NOMO-1 (cell line): ENCODE data around the gene FAM216B.
A peak's percentile ranks its signal among the peaks of the same experiment; 100 is the strongest.
"Not testable (repeated sequence)": the region's sequence is repeated elsewhere in the genome, so short reads cannot be mapped to it uniquely, and the experiment has no call there.

Experiments used
- DNase-seq, 2 experiments: peaks; one replicate each; lab custom pipeline; 2025; ENCODE audit not compliant: unreplicated experiment in 2 of 2; lab: John Stamatoyannopoulos, UW

Gene FAM216B

DNA sequence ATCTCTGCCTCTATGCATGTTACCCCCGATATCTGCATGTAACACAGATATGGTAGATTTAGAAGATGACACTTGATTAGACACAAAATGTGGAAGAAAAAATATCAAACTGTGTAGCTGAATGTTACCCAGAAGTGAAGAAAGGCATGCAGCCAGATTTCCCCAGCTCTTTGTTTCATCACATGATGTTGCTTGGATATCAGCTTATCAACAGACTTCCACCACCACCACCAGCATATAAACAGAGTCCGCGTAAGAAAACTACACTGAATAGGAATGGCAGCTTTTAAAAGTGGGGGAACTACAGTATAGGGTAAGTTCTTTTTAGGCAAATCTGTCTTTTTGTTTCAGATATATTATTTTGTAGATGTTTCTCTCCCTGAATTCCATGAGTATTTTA lies at the start of gene FAM216B:
FAM216B (plus strand) TSS at position 233 of the 400 bp plus-strand sequence. CDS start 2,484 bp downstream, outside the sequence.
- DNase-seq = no peak

- DNase-seq = no peak
Observed at GRCh38 chr13:42732073-42732472, 49.3 kb upstream of the FAM216B start.

GRCh38 chr13:42733046-42733445 lies 48.3 kb upstream of the FAM216B start:
- DNase-seq = no peak

GRCh38 chr13:42735010-42735409 lies 46.4 kb upstream of the FAM216B start:
- DNase-seq = no peak

GRCh38 chr13:42740753-42741152 lies 40.6 kb upstream of the FAM216B start:
- DNase-seq = peak; percentile 31 to 68

DNA sequence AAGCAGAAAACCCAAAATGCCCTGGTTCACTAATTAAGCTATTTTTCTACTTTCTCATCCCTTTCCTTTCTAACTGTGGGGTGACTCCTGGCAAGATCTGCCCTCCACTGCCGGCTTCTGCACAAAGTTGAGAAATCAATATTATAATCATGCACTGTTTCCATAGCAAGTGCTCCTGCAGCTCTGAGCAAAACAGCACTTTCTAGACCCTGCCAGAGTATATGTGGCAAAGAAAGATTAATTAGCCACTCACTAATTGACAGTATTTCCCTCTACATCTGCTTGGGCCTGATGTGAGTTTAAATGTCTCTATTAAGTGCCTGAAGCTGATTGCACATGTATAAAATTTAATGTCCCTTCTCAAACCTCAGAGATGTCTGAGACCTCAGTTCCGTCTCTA lies 39.5 kb upstream of the FAM216B start:
- DNase-seq = no peak

DNA sequence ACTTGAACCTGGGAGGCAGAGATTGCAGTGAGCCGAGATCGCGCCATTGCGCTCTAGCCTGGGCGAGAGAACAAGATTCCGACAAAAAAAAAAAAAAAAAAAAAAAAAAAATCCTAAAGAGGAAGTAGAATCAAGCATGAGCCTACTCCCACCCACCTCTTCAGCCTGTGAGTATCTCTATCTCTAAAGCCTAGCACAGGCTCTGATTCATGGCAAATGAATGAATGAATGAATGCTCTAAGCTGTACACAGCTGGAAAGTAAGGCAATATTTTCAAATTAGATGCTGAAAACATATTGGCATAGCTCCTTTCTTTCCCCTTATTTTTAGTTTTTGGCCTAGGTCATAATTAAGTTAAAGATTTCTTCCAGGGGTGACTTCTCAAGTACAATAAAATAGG lies 35.7 kb upstream of the FAM216B start:
- peak; percentile 73 to 76 for DNase-seq

DNA sequence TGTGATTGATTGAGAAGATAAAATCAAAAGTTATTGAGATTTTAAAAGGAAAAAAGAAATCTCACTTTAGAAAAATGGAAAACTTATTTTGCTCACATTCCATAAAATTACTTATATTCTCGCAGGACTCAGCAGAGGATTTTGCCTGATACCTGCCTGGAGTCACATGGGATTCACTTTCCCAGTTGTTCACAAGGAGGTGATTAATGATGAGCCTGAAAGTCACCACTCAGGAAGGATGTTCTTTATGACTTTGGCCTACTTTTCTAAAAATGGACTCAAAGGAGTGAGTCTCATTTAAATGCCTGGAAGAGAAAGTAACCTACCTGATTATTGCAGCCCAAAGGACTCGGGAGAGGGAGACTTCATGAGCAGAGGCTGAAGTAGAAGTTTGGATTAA lies 34.5 kb upstream of the FAM216B start:
- no peak for DNase-seq

GRCh38 chr13:42747399-42747873 lies 33.9 kb upstream of the FAM216B start:
- DNase-seq = no peak

GRCh38 chr13:42750794-42751193 lies 30.6 kb upstream of the FAM216B start:
- DNase-seq = no peak

GRCh38 chr13:42751693-42752092 lies 29.7 kb upstream of the FAM216B start:
- no peak for DNase-seq

DNA sequence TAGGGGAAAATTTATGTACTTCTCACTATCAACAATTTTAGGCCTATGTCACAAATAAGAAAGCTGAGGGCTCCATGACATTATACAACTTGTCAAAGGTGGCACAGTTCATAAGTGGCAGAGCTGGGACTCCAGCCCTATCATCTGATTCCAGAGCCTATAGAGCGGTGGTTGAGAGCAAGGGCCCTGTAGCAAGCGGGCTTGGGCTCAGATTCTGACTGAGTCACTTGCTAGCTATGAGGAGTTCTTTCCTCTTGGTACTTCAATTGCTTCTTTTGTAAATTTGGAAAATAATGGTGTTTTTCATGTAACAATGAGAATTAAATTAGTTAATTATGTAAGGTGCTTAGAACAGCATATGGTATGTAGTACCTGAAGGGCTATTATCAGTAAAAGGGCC lies 28.7 kb upstream of the FAM216B start:
- DNase-seq = no peak

DNA sequence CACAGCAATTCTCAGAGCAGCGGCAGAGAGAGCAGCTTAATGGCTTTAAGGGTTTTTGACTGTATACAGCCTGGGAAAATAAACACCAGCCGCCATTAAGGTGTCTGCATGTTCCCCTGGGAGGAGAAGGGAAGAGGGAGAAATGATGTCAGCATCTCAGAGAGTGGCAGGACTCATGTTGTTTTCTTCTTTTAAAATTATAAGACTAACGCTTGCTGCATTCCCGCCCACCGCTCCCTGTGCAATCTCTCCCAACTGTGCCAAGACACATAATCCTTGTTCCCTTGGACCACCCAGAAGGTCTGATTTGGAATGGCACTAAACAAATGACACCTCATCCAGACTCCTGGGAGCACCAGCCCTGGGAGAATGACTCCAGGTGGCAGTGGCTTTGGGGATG lies 27.7 kb upstream of the FAM216B start:
- no peak for DNase-seq

DNA sequence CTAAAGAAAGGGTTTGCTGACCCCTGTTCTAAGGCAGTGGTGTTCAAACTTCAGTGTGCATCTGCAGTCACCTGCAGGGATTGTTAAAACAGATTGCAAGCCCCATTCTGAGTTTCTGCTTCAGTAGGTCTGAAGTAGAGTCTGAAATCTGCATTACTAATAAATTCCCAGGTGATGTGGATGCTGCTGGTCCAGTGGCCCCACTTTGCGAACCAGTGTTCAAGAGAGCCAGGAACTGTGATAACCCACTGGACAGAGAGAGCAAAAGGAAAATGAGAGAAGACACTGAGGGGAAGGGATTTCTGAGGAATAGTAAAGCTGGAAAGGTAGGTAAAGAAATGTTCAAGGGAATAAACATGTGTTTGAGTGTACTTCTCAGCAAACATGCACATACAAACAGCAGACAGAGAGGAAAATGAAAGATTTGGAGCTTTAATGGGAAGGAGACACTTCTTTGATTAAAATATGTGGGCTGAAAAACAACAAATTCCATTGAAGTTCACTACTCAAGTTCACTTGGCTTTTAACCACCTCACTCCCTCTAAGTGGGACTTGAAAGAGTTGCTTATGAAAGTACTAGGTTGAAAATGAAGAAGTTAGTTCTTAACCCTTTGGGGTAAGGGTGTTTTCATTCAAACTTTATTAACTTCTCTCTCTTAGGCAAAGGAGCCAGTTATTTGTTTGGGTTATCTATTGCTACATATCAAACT lies 26.4 kb upstream of the FAM216B start:
- peak in 1 of 2 experiments; percentile 39 for DNase-seq

DNA sequence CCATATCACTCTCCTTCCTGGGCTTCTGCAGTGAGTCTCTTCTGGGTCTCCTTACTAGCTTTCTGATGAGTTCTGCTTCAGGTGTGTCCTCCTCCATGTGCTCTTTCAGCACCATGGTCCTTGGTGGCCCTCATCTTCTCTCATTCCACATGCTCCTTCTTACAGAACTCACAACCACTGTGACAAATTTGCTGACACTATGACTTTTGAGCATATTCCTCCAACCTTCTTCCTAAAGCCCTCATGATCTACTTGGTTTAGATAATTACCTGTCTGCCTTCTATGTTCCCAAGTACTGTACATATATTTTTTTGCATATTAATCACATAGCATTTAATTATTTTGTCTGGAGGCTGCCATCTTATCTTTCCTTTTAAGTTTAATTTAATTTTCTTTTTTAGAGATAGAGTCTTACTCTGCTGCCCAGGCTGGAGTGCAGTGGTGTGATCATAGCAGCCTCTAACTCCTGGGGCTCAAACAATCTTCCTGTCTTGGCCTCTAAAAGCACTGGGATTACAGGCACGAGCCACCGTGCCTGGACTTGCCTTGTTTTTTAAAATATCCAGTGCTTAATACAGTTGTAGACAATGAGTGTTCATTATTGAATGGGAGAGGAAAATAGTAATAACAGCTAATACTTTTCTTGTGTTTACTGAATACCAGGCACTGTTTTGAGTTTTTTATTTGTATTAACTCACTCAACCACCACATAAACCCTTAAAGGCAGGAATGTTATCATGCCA lies 23.5 kb upstream of the FAM216B start:
- no peak for DNase-seq

DNA sequence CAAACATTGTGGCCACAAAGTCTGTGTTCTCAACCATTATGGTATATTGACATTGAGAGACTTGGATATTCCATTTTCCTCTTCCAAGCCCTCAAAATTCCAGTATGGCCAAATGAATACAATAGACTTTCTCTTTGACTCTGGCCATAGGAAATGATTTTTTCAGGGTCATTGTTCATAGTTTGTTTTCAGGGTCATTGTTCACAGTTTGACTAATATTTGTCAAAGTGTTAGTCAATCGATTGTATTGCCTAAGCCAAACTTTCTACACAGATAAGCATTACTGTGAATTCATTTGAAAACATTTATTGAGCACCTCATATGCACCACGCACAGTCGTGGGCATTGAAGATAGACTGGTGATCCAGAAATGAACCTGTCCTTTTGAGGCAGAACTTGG lies 22.9 kb upstream of the FAM216B start:
- DNase-seq = no peak

GRCh38 chr13:42760951-42761350 lies 20.4 kb upstream of the FAM216B start:
- no peak for DNase-seq

GRCh38 chr13:42762251-42762650 lies 19.1 kb upstream of the FAM216B start:
- no peak for DNase-seq

GRCh38 chr13:42762917-42763316 lies 18.5 kb upstream of the FAM216B start:
- DNase-seq = no peak

GRCh38 chr13:42766016-42766415 lies 15.4 kb upstream of the FAM216B start:
- DNase-seq = no peak

- no peak for DNase-seq
Observed at GRCh38 chr13:42769650-42770049, 11.7 kb upstream of the FAM216B start.

DNA sequence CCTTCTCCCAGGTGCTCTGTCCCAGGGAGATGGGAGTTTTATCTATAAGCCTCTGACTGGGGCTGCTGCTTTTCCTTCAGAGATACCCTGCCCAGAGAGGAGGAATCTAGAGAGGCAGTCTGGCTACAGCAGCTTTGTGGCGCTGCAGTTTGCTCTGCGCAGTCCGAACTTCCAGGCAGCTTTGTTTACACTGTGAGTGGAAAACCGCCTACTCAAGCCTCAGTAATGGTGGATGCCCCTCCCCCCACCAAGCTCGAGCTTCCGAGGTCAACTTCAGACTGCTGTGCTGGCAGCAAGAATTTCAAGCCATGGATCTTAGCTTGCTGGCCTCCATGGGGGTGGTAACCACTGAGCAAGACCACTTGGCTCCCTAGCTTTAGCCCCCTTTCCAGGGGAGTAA lies 4.8 kb upstream of the FAM216B start:
- not testable (repeated sequence) for DNase-seq
